GM12801 (cell line): ENCODE measurements around the gene COL2A1.

Experiments
- CTCF ChIP-seq: IDR thresholded peaks from one replicate; pipeline ENCODE4 v1.5.1; 2011; ENCODE audit warnings: control low read depth; ENCODE audit not compliant: insufficient read length; ENCODE audit errors: extremely low read depth

The COL2A1 gene

GRCh38 chr12:48044396-48044795 lies 40.1 kb upstream of the COL2A1 start:
- TF ChIP-seq CTCF = no peak

- no peak for TF ChIP-seq CTCF
Measured at GRCh38 chr12:48043771-48044170, 39.5 kb upstream of the COL2A1 start.

GRCh38 chr12:48041591-48042423 lies 37.5 kb upstream of the COL2A1 start:
- no peak for TF ChIP-seq CTCF

GRCh38 chr12:48040354-48040753 lies 36.1 kb upstream of the COL2A1 start:
- TF ChIP-seq CTCF = no peak

GRCh38 chr12:48039151-48039550 lies 34.9 kb upstream of the COL2A1 start:
- no peak for TF ChIP-seq CTCF

- no peak for TF ChIP-seq CTCF
Measured at GRCh38 chr12:48038085-48038484, 33.8 kb upstream of the COL2A1 start.

GRCh38 chr12:48037267-48037915 lies 33.1 kb upstream of the COL2A1 start:
- TF ChIP-seq CTCF = no peak
